HG02678 (cell line): ENCODE data around the gene GOLIM4.
"Not testable (repeated sequence)": the region's sequence is repeated elsewhere in the genome, so short reads cannot be mapped to it uniquely, and the experiment has no call there.

ENCODE experiments used
- ATAC-seq: cut with Tn5 transposase; IDR thresholded peaks from one replicate; pipeline ENCODE4 v1.9.1; 2021; ENCODE audit warnings: mild to moderate bottlenecking, moderate library complexity; ENCODE audit not compliant: unreplicated experiment

GOLIM4 gene, protein sequence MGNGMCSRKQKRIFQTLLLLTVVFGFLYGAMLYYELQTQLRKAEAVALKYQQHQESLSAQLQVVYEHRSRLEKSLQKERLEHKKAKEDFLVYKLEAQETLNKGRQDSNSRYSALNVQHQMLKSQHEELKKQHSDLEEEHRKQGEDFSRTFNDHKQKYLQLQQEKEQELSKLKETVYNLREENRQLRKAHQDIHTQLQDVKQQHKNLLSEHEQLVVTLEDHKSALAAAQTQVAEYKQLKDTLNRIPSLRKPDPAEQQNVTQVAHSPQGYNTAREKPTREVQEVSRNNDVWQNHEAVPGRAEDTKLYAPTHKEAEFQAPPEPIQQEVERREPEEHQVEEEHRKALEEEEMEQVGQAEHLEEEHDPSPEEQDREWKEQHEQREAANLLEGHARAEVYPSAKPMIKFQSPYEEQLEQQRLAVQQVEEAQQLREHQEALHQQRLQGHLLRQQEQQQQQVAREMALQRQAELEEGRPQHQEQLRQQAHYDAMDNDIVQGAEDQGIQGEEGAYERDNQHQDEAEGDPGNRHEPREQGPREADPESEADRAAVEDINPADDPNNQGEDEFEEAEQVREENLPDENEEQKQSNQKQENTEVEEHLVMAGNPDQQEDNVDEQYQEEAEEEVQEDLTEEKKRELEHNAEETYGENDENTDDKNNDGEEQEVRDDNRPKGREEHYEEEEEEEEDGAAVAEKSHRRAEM

GRCh38 chr3:168095611-168096209 lies at the start of gene GOLIM4:
TSS of gene GOLIM4 (minus strand) at chr3:168095924. CDS start at chr3:168095285, 639 bp downstream.
- ATAC-seq = peak; percentile 85

DNA sequence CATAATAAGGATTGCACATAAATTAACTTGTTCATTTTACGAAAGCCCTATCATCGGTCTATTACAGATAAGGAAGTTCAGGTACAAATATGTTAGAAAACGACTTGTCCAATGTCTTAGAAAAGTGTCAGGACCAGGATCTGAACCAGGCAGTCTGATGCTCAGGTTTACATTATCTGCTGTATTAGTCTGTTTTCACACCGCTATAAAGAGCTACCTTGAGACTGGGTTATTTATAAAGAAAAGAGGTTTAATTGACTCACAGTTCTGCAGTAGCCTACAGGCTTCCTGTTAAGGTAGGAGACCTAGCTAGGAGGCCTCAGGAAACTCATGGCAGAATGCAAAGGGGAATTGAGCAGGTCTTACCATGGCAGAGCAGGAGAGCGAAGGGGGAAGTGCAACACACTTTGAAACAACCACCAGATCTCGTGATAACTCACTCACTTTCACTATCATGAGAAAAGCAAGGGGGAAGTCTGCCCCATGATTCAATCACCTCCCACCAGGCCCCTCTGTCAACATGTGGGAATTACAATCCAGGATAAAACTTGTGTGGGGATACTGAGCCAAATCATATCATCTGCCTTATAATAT lies 45.8 kb upstream of the GOLIM4 start:
- no peak for ATAC-seq

- no peak for ATAC-seq
Observed at GRCh38 chr3:168139947-168140346, 44.2 kb upstream of the GOLIM4 start.

DNA sequence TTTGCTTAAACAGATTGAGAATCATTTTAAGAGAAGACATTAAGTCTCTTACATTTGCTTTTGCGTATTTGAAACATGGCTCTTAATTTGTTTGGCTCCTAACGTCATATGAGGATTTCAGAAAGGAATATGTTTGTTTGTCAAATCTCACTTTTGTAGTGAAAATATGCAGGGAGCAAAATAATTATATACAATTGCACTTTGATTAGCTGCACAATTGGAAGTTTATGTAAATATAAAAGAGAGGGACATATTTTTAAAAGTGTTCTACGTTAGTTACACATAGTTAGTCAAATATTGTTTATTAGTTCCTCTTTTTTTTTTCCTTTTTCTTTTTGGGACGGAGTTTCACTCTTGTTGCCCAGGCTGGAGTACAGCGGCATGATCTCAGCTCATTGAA lies 42.7 kb upstream of the GOLIM4 start:
- no peak for ATAC-seq

DNA sequence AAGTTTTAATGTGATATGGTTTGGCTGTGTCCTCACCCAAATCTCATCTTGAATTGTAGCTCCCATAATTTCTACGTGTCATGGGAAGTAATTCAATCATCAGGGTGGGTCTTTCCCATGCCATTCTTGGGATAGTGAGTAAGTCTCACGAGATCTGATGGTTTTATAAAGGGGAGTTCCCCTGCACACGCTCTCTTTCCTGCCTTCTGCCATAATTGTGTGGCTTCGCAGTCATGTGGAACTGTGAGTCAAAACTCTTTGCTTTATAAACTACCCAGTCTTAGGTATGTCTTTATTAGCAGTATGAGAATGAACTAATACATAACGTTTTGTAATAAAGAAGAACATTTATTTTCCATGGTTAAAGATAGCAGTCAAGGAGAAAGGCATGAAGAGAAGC lies 39.2 kb upstream of the GOLIM4 start:
- no peak for ATAC-seq

DNA sequence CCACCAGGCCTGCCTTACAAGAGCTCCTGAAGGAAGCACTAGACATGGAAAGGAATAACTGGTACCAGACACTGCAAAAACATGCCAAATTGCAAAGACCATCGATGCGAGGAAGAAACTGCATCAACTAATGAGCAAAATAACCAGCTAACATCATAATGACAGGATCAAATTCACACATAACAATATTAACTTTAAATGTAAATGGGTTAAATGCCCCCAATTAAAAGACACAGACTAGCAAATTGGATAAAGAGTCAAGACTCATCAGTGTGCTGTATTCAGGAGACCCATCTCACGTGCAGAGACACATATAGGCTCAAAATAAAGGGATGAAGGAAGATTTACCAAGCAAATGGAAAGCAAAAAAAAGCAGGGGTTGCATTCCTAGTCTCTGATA lies 34.5 kb upstream of the GOLIM4 start:
- ATAC-seq = not testable (repeated sequence)

- ATAC-seq = not testable (repeated sequence)
Observed at GRCh38 chr3:168128463-168128862, 32.7 kb upstream of the GOLIM4 start.

DNA sequence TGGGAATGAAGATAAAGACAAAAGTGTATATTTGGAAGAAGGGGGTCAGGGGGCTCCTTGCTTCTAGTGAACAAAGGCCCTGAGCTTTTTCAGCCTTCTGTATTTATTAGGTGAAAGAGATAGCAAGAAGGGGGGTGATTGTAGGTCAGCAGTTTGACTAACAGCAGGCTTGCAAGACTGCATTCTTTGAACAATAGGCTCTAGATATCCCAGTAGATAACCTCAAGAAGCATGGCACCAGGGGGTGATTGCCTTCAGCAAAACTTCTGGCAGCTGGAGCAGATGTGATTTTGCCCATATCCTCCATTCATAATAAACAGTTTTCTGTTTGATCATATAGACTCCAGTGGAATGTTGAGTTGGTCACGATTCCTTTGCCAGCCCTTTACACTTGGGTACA lies 31.7 kb upstream of the GOLIM4 start:
- no peak for ATAC-seq

GRCh38 chr3:168124791-168125190 lies 29.1 kb upstream of the GOLIM4 start:
- ATAC-seq = no peak

DNA sequence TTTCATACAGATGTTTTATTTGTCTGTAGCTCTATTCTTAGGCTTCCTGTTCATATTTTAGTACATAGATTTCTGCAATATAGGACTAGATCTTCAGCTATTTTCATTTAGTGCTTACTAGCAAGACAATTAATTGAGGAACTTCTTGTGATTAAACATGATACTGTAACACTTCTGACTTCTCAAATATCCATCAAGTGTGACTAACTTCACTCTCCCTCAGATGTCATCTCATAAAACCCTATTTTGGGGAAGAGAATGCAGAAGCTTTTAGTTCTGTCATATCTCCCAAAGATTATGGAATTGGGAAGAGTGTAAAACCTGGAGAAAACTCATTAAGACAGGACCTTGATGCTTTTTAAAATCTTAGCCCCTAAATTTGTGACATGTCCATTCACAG lies 28.6 kb upstream of the GOLIM4 start:
- no peak for ATAC-seq

- ATAC-seq = no peak
Observed at GRCh38 chr3:168123201-168124176, 27.8 kb upstream of the GOLIM4 start.

GRCh38 chr3:168121184-168122017 lies 25.7 kb upstream of the GOLIM4 start:
- ATAC-seq = no peak

DNA sequence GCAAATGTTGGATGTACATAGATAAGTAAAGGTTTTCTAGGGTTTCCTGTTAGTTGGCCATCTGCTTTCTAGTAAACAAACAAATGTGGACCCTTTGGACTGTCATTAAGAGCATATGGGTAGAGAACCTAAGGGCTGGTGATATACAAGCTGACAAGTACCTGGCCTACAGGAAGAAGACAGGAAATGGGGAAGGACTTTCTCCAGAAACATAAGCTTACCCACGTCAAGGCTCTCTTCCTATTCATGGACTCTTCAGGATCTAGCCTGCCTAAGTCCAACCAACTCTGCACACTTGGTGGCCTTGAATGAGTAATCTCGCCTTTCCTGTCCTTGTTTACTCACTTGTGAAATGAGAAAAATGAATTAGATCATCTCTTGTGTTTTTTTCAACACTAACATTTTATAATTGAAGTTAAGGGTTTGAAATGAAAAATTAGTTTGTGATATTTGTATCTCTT lies 22.2 kb upstream of the GOLIM4 start:
- ATAC-seq = no peak

DNA sequence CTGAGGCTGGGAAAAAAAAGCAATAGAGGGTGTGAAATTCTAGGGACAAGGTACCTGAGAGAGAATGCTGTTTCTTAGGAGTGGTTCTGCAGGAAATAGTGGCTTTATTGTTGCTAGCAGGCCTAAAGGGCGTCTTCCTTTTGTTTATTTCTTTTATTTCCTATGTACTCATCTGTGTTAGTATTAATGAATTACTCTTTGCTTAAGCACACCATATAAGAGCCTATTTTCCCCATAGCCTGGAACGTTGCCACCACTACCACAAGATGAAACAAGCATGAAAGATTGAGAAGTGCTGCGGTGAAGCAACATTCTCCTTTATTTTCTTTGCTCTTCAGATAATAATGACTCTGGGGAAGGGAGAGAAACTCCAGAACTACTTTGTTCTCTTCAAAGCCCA lies 21.3 kb upstream of the GOLIM4 start:
- no peak for ATAC-seq

- ATAC-seq = no peak
Observed at GRCh38 chr3:168116279-168116678, 20.6 kb upstream of the GOLIM4 start.

DNA sequence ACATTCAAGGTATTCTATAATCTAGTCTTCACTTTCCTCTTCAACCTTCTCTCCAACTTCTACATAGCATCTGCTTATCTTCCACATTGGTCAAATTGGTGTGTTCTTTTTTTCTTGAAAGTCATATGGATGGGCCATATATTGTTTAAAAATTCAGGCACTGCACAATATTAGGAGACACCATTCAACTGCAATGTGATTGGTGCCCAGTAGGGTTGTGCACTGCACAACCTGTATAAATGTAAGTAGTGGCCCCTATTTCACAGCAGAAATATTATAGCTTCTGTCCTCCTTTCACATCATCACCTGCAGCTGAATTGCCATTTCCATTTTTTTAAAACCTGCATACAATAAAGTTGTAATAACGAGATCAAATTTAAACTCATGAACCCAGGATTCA lies 18.1 kb upstream of the GOLIM4 start:
- ATAC-seq = no peak

- ATAC-seq = no peak
Observed at GRCh38 chr3:168112894-168113293, 17.2 kb upstream of the GOLIM4 start.

DNA sequence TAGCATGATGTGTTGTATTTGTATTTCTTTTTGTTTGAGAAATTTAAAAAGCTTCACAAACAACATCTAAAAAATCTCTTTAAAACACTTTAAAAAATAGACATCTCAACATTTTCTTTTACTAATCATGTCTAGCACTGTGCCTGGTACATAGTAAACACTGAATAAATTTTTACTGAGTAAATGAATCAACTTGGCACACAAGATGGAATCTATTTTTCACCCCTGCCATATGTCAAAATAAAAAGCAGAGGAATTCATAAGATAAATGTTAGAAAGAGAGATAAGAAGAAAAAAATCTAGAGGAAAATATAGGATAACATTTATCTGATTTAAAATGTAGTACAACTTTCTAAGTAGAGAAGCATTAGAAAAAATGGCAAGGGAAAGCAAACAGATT lies 8.6 kb upstream of the GOLIM4 start:
- no peak for ATAC-seq

DNA sequence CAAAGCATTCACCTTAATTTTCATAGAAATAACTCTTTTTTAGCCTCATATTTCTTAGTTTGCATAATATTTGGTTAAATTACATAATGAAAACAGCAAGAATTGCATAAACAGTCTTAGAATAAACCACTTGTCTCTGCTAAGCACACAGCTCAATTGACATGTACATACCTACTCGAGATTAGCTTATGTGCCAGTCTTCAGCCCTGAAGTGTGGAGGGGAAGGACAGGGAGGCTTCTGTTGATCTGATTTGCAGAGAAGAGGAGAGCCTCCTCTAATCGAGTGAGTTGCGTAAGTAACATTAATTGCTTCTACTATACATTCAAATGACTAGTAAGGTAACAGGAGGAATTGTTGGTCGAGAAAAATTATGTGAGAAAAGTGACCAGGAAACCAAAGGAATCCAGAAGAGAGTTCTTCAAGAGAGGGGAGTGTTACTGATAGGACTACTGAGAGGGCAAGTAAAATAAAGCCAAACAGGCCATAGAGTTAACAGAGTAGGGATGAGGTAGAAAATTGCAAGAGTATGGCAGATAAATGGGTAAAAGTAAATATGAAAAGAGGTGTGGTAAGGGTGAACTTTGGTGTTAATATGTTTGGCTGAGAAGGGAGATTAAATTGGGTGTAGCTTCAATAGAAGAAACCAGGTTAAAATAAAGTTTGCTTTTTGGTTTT lies 7.1 kb upstream of the GOLIM4 start:
- ATAC-seq = no peak
